ENCODE results near the gene ORC5.

GRCh38 chr7:104089061-104089460 is 118.8 kb downstream of the ORC5 start:
- TF ChIP-seq ZBTB25 (CRISPR knock-in tag; IDR thresholded peaks at IDR 0.05) (no peak), ZSCAN12 (CRISPR knock-in tag; IDR thresholded peaks at IDR 0.05) (no peak), MATR3 (CRISPR knock-in tag; IDR thresholded peaks at IDR 0.05) (no peak), ZBTB40 (IDR thresholded peaks at IDR 0.05) (no peak), ZBTB40 (CRISPR knock-in tag; IDR thresholded peaks at IDR 0.05) (no peak), TAF1 (CRISPR knock-in tag; IDR thresholded peaks at IDR 0.05) (no peak), GABPA (IDR thresholded peaks at IDR 0.05; ENCODE audit: low read depth, low read length) (no peak), GABPA (CRISPR knock-in tag; IDR thresholded peaks at IDR 0.05; ENCODE audit: low read depth) (no peak), FOXC1 (CRISPR knock-in tag; IDR thresholded peaks at IDR 0.05; ENCODE audit: borderline replicate concordance) (no peak), SETDB1 (CRISPR knock-in tag; IDR thresholded peaks at IDR 0.05; ENCODE audit: borderline replicate concordance) (no peak), TBP (CRISPR knock-in tag; IDR thresholded peaks at IDR 0.05) (no peak), ZFP36 (IDR thresholded peaks at IDR 0.05; ENCODE audit: borderline replicate concordance, low read depth, low read length, partially characterized antibody) (no peak), POLR2A (IDR thresholded peaks at IDR 0.05; ENCODE audit: insufficient read depth in 1 of 2, low read depth in 2 of 2, low read length in 2 of 2) (no peak), RBM39 (IDR thresholded peaks at IDR 0.05; ENCODE audit: low read depth, low read length, poor library complexity, severe bottlenecking) (no peak)
- TF ChIP-seq, protein P1, sequence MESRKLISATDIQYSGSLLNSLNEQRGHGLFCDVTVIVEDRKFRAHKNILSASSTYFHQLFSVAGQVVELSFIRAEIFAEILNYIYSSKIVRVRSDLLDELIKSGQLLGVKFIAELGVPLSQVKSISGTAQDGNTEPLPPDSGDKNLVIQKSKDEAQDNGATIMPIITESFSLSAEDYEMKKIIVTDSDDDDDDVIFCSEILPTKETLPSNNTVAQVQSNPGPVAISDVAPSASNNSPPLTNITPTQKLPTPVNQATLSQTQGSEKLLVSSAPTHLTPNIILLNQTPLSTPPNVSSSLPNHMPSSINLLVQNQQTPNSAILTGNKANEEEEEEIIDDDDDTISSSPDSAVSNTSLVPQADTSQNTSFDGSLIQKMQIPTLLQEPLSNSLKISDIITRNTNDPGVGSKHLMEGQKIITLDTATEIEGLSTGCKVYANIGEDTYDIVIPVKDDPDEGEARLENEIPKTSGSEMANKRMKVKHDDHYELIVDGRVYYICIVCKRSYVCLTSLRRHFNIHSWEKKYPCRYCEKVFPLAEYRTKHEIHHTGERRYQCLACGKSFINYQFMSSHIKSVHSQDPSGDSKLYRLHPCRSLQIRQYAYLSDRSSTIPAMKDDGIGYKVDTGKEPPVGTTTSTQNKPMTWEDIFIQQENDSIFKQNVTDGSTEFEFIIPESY (CRISPR knock-in tag; IDR thresholded peaks at IDR 0.05), result no peak

All from HepG2 (cell line).